ENCODE data around the gene RAB3B. TPM values are rescaled to one million over a fixed set of nuclear protein-coding genes. Genes with fewer than 3 reads are reported as not detected.

The RAB3B gene
- total and polyA plus RNA-seq, 4 donors: 0.02 to 0.57 (median 0.11) TPM

DNA sequence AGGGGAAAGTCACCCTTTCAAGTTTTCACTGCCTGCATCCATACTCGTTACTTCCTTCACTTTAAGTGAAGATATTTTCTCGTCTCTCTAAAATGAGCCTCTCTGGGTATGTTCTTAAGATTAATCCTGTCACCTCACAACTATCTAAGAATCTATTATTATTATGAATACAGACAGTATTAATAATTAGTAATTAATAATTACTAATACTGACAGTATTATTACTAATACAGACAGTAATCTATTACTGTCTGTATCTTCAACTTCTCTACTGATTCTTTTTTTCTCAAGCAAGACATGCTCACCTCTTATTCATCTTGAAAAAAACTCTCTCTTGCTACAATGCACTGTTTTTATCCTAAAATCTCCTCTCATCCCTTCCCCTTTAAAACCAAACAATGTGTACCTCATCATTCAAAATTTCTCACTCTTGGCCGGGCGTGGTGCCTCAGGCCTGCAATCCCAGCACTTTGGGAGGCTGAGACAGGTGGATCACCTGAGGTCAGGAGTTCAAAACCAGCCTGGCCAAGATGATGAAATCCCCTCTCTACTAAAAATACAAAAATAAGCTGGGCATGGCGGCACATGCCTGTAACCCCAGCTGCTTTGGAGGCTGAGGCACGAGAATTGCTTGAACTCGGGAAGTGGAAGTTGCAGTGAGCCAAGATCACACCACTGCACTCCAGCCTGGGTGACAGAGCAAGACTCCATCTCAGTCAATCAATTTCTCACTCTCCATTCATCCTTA lies 119.7 kb downstream of the RAB3B start:
- peaks cover 0 to 3% (median 0%) of the 10 kb centered on the region in 4 donors for H3K36me3 ChIP-seq (ENCODE audit: control insufficient read depth in 4 of 4, insufficient read depth in 4 of 4, low read length in 4 of 4)
- H3K4me3 ChIP-seq: no peak overlapping the region
- 86 to 89% methylated on average over 7 of the region's 7 CpGs for WGBS, 2 donors
- H3K27me3 ChIP-seq (ENCODE audit: control insufficient read depth in 3 of 3, insufficient read depth in 3 of 3, low read length in 2 of 3): no peaks in the 10 kb centered on the region
- no peak overlapping the region for H3K9ac ChIP-seq (ENCODE audit: insufficient read depth in 1 of 2, low read length in 2 of 2)
- DNase-seq: no peak
- no peak overlapping the region for H3K27ac ChIP-seq (ENCODE audit: low read depth in 1 of 2, low read length in 1 of 2)
- TF ChIP-seq, protein P1, sequence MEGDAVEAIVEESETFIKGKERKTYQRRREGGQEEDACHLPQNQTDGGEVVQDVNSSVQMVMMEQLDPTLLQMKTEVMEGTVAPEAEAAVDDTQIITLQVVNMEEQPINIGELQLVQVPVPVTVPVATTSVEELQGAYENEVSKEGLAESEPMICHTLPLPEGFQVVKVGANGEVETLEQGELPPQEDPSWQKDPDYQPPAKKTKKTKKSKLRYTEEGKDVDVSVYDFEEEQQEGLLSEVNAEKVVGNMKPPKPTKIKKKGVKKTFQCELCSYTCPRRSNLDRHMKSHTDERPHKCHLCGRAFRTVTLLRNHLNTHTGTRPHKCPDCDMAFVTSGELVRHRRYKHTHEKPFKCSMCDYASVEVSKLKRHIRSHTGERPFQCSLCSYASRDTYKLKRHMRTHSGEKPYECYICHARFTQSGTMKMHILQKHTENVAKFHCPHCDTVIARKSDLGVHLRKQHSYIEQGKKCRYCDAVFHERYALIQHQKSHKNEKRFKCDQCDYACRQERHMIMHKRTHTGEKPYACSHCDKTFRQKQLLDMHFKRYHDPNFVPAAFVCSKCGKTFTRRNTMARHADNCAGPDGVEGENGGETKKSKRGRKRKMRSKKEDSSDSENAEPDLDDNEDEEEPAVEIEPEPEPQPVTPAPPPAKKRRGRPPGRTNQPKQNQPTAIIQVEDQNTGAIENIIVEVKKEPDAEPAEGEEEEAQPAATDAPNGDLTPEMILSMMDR (IDR thresholded peaks at IDR 0.05; ENCODE audit: control extremely low read depth, extremely low read depth): no peak
- H3K4me1 ChIP-seq (ENCODE audit: control insufficient read depth in 5 of 5, insufficient read depth in 5 of 5, low read length in 5 of 5): peaks cover 0 to 10% (median 0%) of the 10 kb centered on the region in 5 donors
- H3K9me3 ChIP-seq (ENCODE audit: control insufficient read depth in 4 of 4, insufficient read depth in 3 of 4, low read length in 3 of 4): peaks cover 0 to 2% (median 0%) of the 10 kb centered on the region in 4 donors
- no peak for ATAC-seq (ENCODE audit: insufficient read depth, low FRiP score)

DNA sequence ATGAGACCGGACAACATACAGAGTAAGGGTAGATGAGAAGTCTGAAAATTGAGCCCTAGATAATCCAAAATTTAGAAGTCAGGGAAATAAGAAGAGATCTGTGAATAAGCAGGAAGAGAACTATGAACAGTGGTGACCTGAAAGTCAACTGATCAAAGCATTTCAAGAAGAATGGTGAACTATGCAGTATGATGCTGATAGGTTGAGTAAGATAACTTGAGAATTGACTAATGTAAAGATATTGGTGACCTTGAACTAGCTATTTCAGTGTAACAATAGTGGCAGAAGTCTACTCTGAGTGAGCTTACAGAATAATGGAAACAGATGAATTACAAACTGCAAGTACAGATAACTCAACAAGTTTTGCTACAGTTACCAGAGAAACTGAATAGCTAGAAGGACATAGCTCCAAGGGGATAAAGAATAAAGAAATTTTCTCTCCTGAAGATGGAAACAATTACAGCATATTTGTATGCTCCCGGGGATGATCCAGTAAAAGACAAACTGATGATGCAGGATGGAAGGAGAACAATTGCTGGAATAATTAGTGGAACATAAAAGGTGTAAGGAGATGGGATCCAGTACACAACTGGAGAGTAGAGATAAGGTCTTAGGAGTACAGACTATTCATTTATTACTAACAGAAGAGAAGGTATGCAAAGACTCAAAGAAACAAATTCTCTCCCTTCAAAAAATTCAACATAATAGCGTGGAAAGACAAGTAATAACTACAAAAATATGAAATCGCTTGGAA lies 122.8 kb downstream of the RAB3B start:
- no peak overlapping the region for H3K27ac ChIP-seq (ENCODE audit: low read depth in 1 of 2, low read length in 1 of 2)
- H3K9me3 ChIP-seq (ENCODE audit: control insufficient read depth in 4 of 4, insufficient read depth in 3 of 4, low read length in 3 of 4): peaks cover 0 to 2% (median 0%) of the 10 kb centered on the region in 4 donors
- peaks cover 0 to 3% (median 0%) of the 10 kb centered on the region in 4 donors for H3K36me3 ChIP-seq (ENCODE audit: control insufficient read depth in 4 of 4, insufficient read depth in 4 of 4, low read length in 4 of 4)
- peaks cover 0 to 4% (median 0%) of the 10 kb centered on the region in 5 donors for H3K4me1 ChIP-seq (ENCODE audit: control insufficient read depth in 5 of 5, insufficient read depth in 5 of 5, low read length in 5 of 5)
- no peak overlapping the region for H3K4me3 ChIP-seq
- no peak for ATAC-seq (ENCODE audit: insufficient read depth, low FRiP score)
- 91 to 96% methylated on average over 4 of the region's 4 CpGs for WGBS, 2 donors
- no peaks in the 10 kb centered on the region for H3K27me3 ChIP-seq (ENCODE audit: control insufficient read depth in 3 of 3, insufficient read depth in 3 of 3, low read length in 2 of 3)
- TF ChIP-seq, protein P1 (IDR thresholded peaks at IDR 0.05; ENCODE audit: control extremely low read depth, extremely low read depth): no peak
- no peak for DNase-seq
- H3K9ac ChIP-seq (ENCODE audit: insufficient read depth in 1 of 2, low read length in 2 of 2): no peak overlapping the region

DNA sequence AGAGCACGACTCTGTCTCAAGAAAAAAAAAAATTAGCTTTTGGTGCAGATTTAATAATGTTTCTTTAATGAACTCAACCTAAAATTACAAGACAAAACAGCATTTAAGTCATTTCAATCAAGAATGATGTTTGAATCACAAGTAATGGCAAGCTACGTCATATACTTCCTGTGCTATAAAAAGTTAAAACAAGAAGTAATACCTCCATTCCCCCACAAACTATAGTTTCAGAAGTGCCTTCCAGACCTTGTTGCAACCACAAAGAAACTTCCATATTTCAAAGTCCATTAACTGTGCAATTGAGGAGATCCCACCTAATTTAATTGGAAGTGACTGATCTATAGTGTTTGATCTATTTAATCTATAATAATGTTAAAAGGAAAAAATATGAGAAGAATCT lies 127.1 kb downstream of the RAB3B start:
- WGBS, 2 donors: 53 to 70% methylated on average over 2 of the region's 2 CpGs
- Histone ChIP-seq H3K27me3 (ENCODE audit: control insufficient read depth in 3 of 3, insufficient read depth in 3 of 3, low read length in 2 of 3) (no peaks in the 10 kb centered on the region), H3K36me3 (ENCODE audit: control insufficient read depth in 4 of 4, insufficient read depth in 4 of 4, low read length in 4 of 4) (peaks cover 0 to 2% (median under 1%) of the 10 kb centered on the region in 4 donors), H3K4me3 (no peak overlapping the region), H3K9me3 (ENCODE audit: control insufficient read depth in 4 of 4, insufficient read depth in 3 of 4, low read length in 3 of 4) (no peaks in the 10 kb centered on the region), H3K4me1 (ENCODE audit: control insufficient read depth in 5 of 5, insufficient read depth in 5 of 5, low read length in 5 of 5) (peaks cover 0 to 5% (median 0%) of the 10 kb centered on the region in 5 donors), H3K27ac (ENCODE audit: low read depth in 1 of 2, low read length in 1 of 2) (no peak overlapping the region), H3K9ac (ENCODE audit: insufficient read depth in 1 of 2, low read length in 2 of 2) (no peak overlapping the region)
- DNase-seq (no peak), ATAC-seq (ENCODE audit: insufficient read depth, low FRiP score) (no peak)
- TF ChIP-seq, protein P1 (IDR thresholded peaks at IDR 0.05; ENCODE audit: control extremely low read depth, extremely low read depth): no peak

Data from lung (tissue), 12 donors.